ENCODE measurements around the gene ALDH1A3. TPM values are rescaled to one million over a fixed set of nuclear protein-coding genes. Genes with fewer than 3 reads are reported as not detected.
"Not testable (repeated sequence)": the region's sequence is repeated elsewhere in the genome, so short reads cannot be mapped to it uniquely, and the experiment has no call there.

ALDH1A3 gene
- total RNA-seq, 2 donors from 2014 or later = 240 to 347 TPM

DNA sequence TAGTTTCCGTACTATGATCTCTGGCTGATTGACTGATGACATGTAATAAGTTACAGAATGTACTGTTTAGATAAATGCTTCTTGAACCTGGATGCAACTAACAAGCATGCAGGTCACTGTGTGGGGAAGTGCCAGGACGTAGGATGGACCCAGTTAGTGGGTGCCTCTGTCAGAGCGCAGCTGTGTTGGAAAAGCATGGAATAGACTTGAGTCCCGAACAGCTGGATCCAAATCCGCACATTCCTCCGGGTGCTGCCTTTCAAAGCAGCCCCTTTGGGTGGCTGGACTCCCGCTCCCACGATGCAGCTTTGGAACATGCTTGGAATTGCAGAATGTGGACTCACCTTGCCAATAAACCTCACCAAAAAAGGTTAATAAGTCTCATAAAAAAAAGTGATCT, 35.5 kb upstream of the ALDH1A3 start:
- Histone ChIP-seq H3K9me3 (no peaks in the 10 kb centered on the region), H3K27ac (no peak overlapping the region), H3K27me3 (replicated peaks; ENCODE audit: insufficient read depth) (no peaks in the 10 kb centered on the region), H3K4me3 (no peak overlapping the region), H3K4me1 (replicated peaks) (no peaks in the 10 kb centered on the region), H3K36me3 (no peaks in the 10 kb centered on the region)
- intact Hi-C loops (cut with DNase I) = no loop called here
- TF ChIP-seq, protein P1, sequence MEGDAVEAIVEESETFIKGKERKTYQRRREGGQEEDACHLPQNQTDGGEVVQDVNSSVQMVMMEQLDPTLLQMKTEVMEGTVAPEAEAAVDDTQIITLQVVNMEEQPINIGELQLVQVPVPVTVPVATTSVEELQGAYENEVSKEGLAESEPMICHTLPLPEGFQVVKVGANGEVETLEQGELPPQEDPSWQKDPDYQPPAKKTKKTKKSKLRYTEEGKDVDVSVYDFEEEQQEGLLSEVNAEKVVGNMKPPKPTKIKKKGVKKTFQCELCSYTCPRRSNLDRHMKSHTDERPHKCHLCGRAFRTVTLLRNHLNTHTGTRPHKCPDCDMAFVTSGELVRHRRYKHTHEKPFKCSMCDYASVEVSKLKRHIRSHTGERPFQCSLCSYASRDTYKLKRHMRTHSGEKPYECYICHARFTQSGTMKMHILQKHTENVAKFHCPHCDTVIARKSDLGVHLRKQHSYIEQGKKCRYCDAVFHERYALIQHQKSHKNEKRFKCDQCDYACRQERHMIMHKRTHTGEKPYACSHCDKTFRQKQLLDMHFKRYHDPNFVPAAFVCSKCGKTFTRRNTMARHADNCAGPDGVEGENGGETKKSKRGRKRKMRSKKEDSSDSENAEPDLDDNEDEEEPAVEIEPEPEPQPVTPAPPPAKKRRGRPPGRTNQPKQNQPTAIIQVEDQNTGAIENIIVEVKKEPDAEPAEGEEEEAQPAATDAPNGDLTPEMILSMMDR (IDR thresholded peaks at IDR 0.05) = no peak
- no peak for TF ChIP-seq POLR2A (IDR thresholded peaks at IDR 0.05)
- no peak for TF ChIP-seq POLR2AphosphoS5 (IDR thresholded peaks at IDR 0.05)
- WGBS = 66% methylated on average over 8 of the region's 8 CpGs
- no peak for DNase-seq (ENCODE audit: low spot score)

DNA sequence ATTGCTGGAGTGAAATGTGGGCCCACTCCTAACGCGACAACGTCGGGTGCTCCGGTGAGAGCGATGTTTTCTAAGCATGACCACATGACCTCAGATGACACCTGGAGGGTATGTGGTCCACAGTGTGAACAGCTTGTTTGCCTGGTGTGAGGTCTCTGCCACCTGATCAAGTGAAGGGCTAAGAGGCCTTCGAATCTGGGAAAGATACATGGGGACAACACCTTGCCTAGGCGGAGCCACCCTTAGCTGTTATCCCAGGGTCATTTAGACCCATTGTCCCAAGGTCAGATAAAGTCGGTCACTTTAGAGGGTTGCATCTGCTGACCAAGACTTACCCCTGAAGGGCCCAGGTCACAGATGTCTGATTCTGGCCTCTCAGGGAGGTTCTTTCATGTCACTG, 34.9 kb upstream of the ALDH1A3 start:
- Histone ChIP-seq H3K9me3 (no peaks in the 10 kb centered on the region), H3K27me3 (replicated peaks; ENCODE audit: insufficient read depth) (no peaks in the 10 kb centered on the region), H3K4me1 (replicated peaks) (no peaks in the 10 kb centered on the region), H3K27ac (no peak overlapping the region), H3K36me3 (no peaks in the 10 kb centered on the region), H3K4me3 (no peak overlapping the region)
- intact Hi-C loops (cut with DNase I) = no loop called here
- WGBS = 89% methylated on average over 9 of the region's 9 CpGs
- DNase-seq (ENCODE audit: low spot score) = no peak
- TF ChIP-seq POLR2AphosphoS5 (IDR thresholded peaks at IDR 0.05) (no peak), POLR2A (IDR thresholded peaks at IDR 0.05) (no peak)
- TF ChIP-seq, protein P1 (IDR thresholded peaks at IDR 0.05) = no peak

DNA sequence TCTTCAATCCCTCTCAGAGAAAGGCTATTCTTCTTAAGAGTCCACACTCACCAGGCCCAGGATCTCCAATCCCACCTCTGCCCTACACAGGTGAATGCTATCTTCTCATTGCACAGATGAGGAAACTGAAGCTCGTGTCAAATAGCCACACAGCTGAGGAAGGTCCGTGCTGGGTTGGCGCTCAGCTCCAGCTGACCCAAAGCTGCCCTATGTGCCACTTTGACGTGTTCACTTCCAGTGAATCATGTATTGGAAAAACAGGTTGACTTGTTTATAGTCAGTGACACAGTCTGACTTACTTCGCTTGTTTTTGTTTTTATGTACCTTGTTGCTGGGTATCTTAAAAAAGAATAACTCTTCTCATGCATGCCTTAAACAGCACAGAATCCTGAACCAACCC, 32.4 kb upstream of the ALDH1A3 start:
- no peak for DNase-seq (ENCODE audit: low spot score)
- Histone ChIP-seq H3K36me3 (no peaks in the 10 kb centered on the region), H3K9me3 (no peaks in the 10 kb centered on the region), H3K4me3 (no peak overlapping the region), H3K27me3 (replicated peaks; ENCODE audit: insufficient read depth) (no peaks in the 10 kb centered on the region), H3K27ac (no peak overlapping the region), H3K4me1 (replicated peaks) (no peaks in the 10 kb centered on the region)
- WGBS = 96% methylated on average over 5 of the region's 5 CpGs
- TF ChIP-seq POLR2A (IDR thresholded peaks at IDR 0.05) = no peak
- no peak for TF ChIP-seq POLR2AphosphoS5 (IDR thresholded peaks at IDR 0.05)
- TF ChIP-seq, protein P1 (IDR thresholded peaks at IDR 0.05) = no peak
- intact Hi-C loops (cut with DNase I) = no loop called here

- Histone ChIP-seq H3K36me3 (no peaks in the 10 kb centered on the region), H3K27me3 (replicated peaks; ENCODE audit: insufficient read depth) (no peaks in the 10 kb centered on the region), H3K4me1 (replicated peaks) (no peaks in the 10 kb centered on the region), H3K27ac (peak overlapping the region; percentile 71 to 76), H3K4me3 (peak overlapping the region; percentile 63 to 64), H3K9me3 (no peaks in the 10 kb centered on the region)
- peak; percentile 74 for DNase-seq (ENCODE audit: low spot score)
- 9% methylated on average over 43 of the region's 47 CpGs for WGBS
- peak; percentile 38 for TF ChIP-seq POLR2A (IDR thresholded peaks at IDR 0.05)
- peak; percentile 59 for TF ChIP-seq POLR2AphosphoS5 (IDR thresholded peaks at IDR 0.05)
- TF ChIP-seq, protein P1 (IDR thresholded peaks at IDR 0.05) = peak; percentile 17 to 83 (median 69)
- intact Hi-C loops (cut with DNase I) = no loop called here
Observed at GRCh38 chr15:100849021-100849854, 30.4 kb upstream of the ALDH1A3 start.

- Histone ChIP-seq H3K9me3 (no peaks in the 10 kb centered on the region), H3K4me3 (peak overlapping the region; percentile 63 to 64), H3K36me3 (no peaks in the 10 kb centered on the region), H3K27ac (peak overlapping the region; percentile 71 to 76), H3K27me3 (replicated peaks; ENCODE audit: insufficient read depth) (no peaks in the 10 kb centered on the region), H3K4me1 (replicated peaks) (no peaks in the 10 kb centered on the region)
- TF ChIP-seq POLR2AphosphoS5 (IDR thresholded peaks at IDR 0.05) (no peak), POLR2A (IDR thresholded peaks at IDR 0.05) (no peak)
- TF ChIP-seq, protein P1 (IDR thresholded peaks at IDR 0.05) = no peak
- 7% methylated on average over 22 of the region's 22 CpGs for WGBS
- intact Hi-C loops (cut with DNase I) = no loop called here
- no peak for DNase-seq (ENCODE audit: low spot score)
Observed at GRCh38 chr15:100849855-100850218, 29.8 kb upstream of the ALDH1A3 start.

- H3K27me3 ChIP-seq (replicated peaks; ENCODE audit: insufficient read depth); H3K36me3 ChIP-seq; DNase-seq (ENCODE audit: low spot score); H3K9me3 ChIP-seq; H3K4me3 ChIP-seq; H3K27ac ChIP-seq; intact Hi-C loops (cut with DNase I); H3K4me1 ChIP-seq (replicated peaks): not testable (repeated sequence)
- 92% methylated on average over 12 of the region's 12 CpGs for WGBS
Observed at GRCh38 chr15:100851428-100852015, 28.1 kb upstream of the ALDH1A3 start.

Data from prostate gland (tissue), 2 donors.